HepG2 (cell line): ENCODE results near the gene CDK3. TPM values are rescaled to one million over a fixed set of nuclear protein-coding genes. Genes with fewer than 3 reads are reported as not detected.

Experiments used
- ARHGAP35 ChIP-seq: sonication (generic); formaldehyde crosslinking; IDR thresholded peaks from 2 replicates; pipeline ENCODE4 v1.9.0; 2022; ENCODE audit warnings: mild to moderate bottlenecking, inconsistent platforms, moderate library complexity, missing genetic modification reagents, borderline replicate concordance
- ASH2L ChIP-seq: fragments of 300-600, 200-600 bp; sonication (generic); IDR thresholded peaks from 2 replicates; pipeline ENCODE4 v1.7.0; 2017; ENCODE audit warnings: low read depth, mild to moderate bottlenecking, moderate library complexity, mixed read lengths, low read length; ENCODE audit not compliant: insufficient read length
- BORCS8-MEF2B ChIP-seq: sonication (generic); formaldehyde crosslinking; IDR thresholded peaks from 2 replicates; pipeline ENCODE4 v1.8.0; 2022; ENCODE audit warnings: mild to moderate bottlenecking, missing genetic modification reagents
- CREB1 ChIP-seq, 2 experiments: fragments of 450-650 bp in 1 of 2; IDR thresholded peaks; 2 replicates each; pipeline ENCODE4 v1.6.1; 2016 to 2017; ENCODE audit warnings: control low read depth in 1 of 2, mild to moderate bottlenecking in 1 of 2, missing compliant biosample characterization in 1 of 2, missing genetic modification characterization in 1 of 2
- EP300 ChIP-seq, 3 experiments: sonication (generic) in 1 of 3; formaldehyde crosslinking in 1 of 3; IDR thresholded peaks; 2 replicates each; pipeline versions ENCODE4 v1.5.1 to v1.6.1; 2011 to 2020; ENCODE audit warnings: low read depth in 2 of 3, low read length in 2 of 3, borderline replicate concordance in 1 of 3, improper control_type of control experiment in 1 of 3, mild to moderate bottlenecking in 1 of 3, missing genetic modification reagents in 1 of 3, moderate library complexity in 1 of 3
- POGZ ChIP-seq: sonication (generic); formaldehyde crosslinking; IDR thresholded peaks from 2 replicates; pipeline ENCODE4 v1.4.0; 2020; ENCODE audit warnings: mild to moderate bottlenecking, missing genetic modification reagents
- RFX3 ChIP-seq: IDR thresholded peaks from 2 replicates; pipeline ENCODE4 v1.6.1; 2016; ENCODE audit warnings: missing biosample characterization, missing genetic modification reagents
- SRY ChIP-seq: sonication (generic); formaldehyde crosslinking; IDR thresholded peaks from 2 replicates; pipeline ENCODE4 v1.8.0; 2022; ENCODE audit warnings: mild to moderate bottlenecking, missing genetic modification reagents
- ZMYM3 ChIP-seq: sonication (generic); formaldehyde crosslinking; IDR thresholded peaks from 2 replicates; pipeline ENCODE4 v1.5.1; 2020; ENCODE audit warnings: mild to moderate bottlenecking, missing genetic modification reagents
- ZNF10 ChIP-seq: sonication (generic); formaldehyde crosslinking; IDR thresholded peaks from 2 replicates; pipeline ENCODE4 v1.4.0; 2020; ENCODE audit warnings: mild to moderate bottlenecking, low read depth, missing genetic modification reagents, borderline replicate concordance
- ZNF101 ChIP-seq: sonication (generic); formaldehyde crosslinking; IDR thresholded peaks from 2 replicates; pipeline ENCODE4 v1.4.0; 2020; ENCODE audit warnings: mild to moderate bottlenecking, low read depth, missing genetic modification reagents, borderline replicate concordance
- ZNF17 ChIP-seq: sonication (generic); formaldehyde crosslinking; IDR thresholded peaks from 2 replicates; pipeline ENCODE4 v1.5.0; 2020; ENCODE audit warnings: mild to moderate bottlenecking, missing genetic modification reagents
- ZNF260 ChIP-seq: sonication (generic); formaldehyde crosslinking; IDR thresholded peaks from 2 replicates; pipeline ENCODE4 v1.4.0; 2020; ENCODE audit warnings: missing genetic modification reagents, low read depth, mild to moderate bottlenecking, borderline replicate concordance
- ZNF264 ChIP-seq: sonication (generic); formaldehyde crosslinking; IDR thresholded peaks from 2 replicates; pipeline ENCODE4 v1.4.0; 2020; ENCODE audit warnings: missing genetic modification reagents
- ZNF598 ChIP-seq: sonication (generic); formaldehyde crosslinking; IDR thresholded peaks from 2 replicates; pipeline ENCODE4 v1.5.1; 2020; ENCODE audit warnings: mild to moderate bottlenecking, missing genetic modification reagents, borderline replicate concordance
- ZSCAN31 ChIP-seq: sonication (generic); formaldehyde crosslinking; IDR thresholded peaks from 2 replicates; pipeline ENCODE4 v1.5.0; 2020; ENCODE audit warnings: low read depth, mild to moderate bottlenecking, missing genetic modification reagents
- ZZZ3 ChIP-seq: sonication (generic); formaldehyde crosslinking; IDR thresholded peaks from 2 replicates; pipeline ENCODE4 v1.4.0; 2020; ENCODE audit warnings: missing genetic modification reagents, mild to moderate bottlenecking, borderline replicate concordance
- polyA plus RNA-seq, 8 experiments: library from polyadenylated mRNA; depleted of rRNA in 3 of 8; stranded (reverse) in 7 of 8; unstranded in 1 of 8; fragments of >200 nt; fragmentation: Illumina TruSeq in 4 of 8; extraction: Trizol in 4 of 8; gene quantifications; 2 replicates each; pipeline versions ENCODE4 v1.2.1 to v1.2.3, GENCODE V29; 2011 to 2016; ENCODE audit warnings: low read depth in 4 of 8, missing spikeins in 1 of 8, mixed read lengths in 1 of 8; ENCODE audit not compliant: insufficient read depth in 1 of 8
- total RNA-seq, 5 experiments: library from RNA; depleted of rRNA; stranded (reverse); fragments of >200 nt; fragmentation: Illumina TruSeq; extraction: Trizol; gene quantifications; 2 replicates each; pipeline ENCODE4 v1.2.3, GENCODE V29; 2016; ENCODE audit warnings: low read depth in 1 of 5
- TF ChIP-seq, protein P1 (sequence below): sonication (generic); formaldehyde crosslinking; IDR thresholded peaks from 2 replicates; pipeline ENCODE4 v1.8.1; 2023; ENCODE audit warnings: missing genetic modification reagents, mild to moderate bottlenecking, borderline replicate concordance
- TF ChIP-seq, protein P2 (sequence below): sonication (generic); formaldehyde crosslinking; IDR thresholded peaks from 2 replicates; pipeline ENCODE4 v1.4.0; 2020; ENCODE audit warnings: missing genetic modification reagents
- TF ChIP-seq, protein P3 (sequence below): sonication (generic); formaldehyde crosslinking; IDR thresholded peaks from 2 replicates; pipeline ENCODE4 v1.8.0; 2022; ENCODE audit warnings: missing genetic modification reagents, mild to moderate bottlenecking, moderate library complexity, borderline replicate concordance
- TF ChIP-seq, protein P4 (sequence below): IDR thresholded peaks from 2 replicates; pipeline ENCODE4 v1.6.1; 2012; ENCODE audit warnings: inconsistent platforms

Gene CDK3
- total and polyA plus RNA-seq, 2 of the 13 experiments (the other 11 are each of a cell fraction or from before 2014, with no cell fraction given), result 5.8 to 11.4 TPM

GRCh38 chr17:75998327-75998795 lies 2.3 kb upstream of the CDK3 start (continued):
- no peak for TF ChIP-seq ZSCAN31 (CRISPR knock-in tag)
- no peak for TF ChIP-seq ZNF264 (CRISPR knock-in tag)
- TF ChIP-seq SRY (CRISPR knock-in tag), result no peak
- no peak for TF ChIP-seq BORCS8-MEF2B (CRISPR knock-in tag)
- TF ChIP-seq ZZZ3 (CRISPR knock-in tag), result peak; percentile 52; the same call in 1 of the 2 replicates
- no peak for TF ChIP-seq ZNF598 (CRISPR knock-in tag)
- TF ChIP-seq, protein P1, sequence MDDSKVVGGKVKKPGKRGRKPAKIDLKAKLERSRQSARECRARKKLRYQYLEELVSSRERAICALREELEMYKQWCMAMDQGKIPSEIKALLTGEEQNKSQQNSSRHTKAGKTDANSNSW, result no peak
- TF ChIP-seq CREB1 (IDR thresholded peaks at IDR 0.05), result no peak
- no peak for TF ChIP-seq CREB1 (CRISPR knock-in tag; IDR thresholded peaks at IDR 0.05)
- TF ChIP-seq, protein P2, sequence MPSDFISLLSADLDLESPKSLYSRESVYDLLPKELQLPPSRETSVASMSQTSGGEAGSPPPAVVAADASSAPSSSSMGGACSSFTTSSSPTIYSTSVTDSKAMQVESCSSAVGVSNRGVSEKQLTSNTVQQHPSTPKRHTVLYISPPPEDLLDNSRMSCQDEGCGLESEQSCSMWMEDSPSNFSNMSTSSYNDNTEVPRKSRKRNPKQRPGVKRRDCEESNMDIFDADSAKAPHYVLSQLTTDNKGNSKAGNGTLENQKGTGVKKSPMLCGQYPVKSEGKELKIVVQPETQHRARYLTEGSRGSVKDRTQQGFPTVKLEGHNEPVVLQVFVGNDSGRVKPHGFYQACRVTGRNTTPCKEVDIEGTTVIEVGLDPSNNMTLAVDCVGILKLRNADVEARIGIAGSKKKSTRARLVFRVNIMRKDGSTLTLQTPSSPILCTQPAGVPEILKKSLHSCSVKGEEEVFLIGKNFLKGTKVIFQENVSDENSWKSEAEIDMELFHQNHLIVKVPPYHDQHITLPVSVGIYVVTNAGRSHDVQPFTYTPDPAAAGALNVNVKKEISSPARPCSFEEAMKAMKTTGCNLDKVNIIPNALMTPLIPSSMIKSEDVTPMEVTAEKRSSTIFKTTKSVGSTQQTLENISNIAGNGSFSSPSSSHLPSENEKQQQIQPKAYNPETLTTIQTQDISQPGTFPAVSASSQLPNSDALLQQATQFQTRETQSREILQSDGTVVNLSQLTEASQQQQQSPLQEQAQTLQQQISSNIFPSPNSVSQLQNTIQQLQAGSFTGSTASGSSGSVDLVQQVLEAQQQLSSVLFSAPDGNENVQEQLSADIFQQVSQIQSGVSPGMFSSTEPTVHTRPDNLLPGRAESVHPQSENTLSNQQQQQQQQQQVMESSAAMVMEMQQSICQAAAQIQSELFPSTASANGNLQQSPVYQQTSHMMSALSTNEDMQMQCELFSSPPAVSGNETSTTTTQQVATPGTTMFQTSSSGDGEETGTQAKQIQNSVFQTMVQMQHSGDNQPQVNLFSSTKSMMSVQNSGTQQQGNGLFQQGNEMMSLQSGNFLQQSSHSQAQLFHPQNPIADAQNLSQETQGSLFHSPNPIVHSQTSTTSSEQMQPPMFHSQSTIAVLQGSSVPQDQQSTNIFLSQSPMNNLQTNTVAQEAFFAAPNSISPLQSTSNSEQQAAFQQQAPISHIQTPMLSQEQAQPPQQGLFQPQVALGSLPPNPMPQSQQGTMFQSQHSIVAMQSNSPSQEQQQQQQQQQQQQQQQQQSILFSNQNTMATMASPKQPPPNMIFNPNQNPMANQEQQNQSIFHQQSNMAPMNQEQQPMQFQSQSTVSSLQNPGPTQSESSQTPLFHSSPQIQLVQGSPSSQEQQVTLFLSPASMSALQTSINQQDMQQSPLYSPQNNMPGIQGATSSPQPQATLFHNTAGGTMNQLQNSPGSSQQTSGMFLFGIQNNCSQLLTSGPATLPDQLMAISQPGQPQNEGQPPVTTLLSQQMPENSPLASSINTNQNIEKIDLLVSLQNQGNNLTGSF, result no peak
- TF ChIP-seq ARHGAP35, result peak; percentile 56; the same call in 1 of the 2 replicates
- TF ChIP-seq ASH2L, result peak; percentile 37
- peak; percentile 7; the same call in 1 of the 2 replicates for TF ChIP-seq POGZ (CRISPR knock-in tag)
- TF ChIP-seq ZNF260, result no peak
- TF ChIP-seq ZNF17 (CRISPR knock-in tag), result no peak
- TF ChIP-seq ZNF101, result no peak
- TF ChIP-seq, protein P3, sequence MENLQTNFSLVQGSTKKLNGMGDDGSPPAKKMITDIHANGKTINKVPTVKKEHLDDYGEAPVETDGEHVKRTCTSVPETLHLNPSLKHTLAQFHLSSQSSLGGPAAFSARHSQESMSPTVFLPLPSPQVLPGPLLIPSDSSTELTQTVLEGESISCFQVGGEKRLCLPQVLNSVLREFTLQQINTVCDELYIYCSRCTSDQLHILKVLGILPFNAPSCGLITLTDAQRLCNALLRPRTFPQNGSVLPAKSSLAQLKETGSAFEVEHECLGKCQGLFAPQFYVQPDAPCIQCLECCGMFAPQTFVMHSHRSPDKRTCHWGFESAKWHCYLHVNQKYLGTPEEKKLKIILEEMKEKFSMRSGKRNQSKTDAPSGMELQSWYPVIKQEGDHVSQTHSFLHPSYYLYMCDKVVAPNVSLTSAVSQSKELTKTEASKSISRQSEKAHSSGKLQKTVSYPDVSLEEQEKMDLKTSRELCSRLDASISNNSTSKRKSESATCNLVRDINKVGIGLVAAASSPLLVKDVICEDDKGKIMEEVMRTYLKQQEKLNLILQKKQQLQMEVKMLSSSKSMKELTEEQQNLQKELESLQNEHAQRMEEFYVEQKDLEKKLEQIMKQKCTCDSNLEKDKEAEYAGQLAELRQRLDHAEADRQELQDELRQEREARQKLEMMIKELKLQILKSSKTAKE (CRISPR knock-in tag), result peak; percentile 80
- TF ChIP-seq ZNF10 (CRISPR knock-in tag), result no peak
- TF ChIP-seq, protein P4, sequence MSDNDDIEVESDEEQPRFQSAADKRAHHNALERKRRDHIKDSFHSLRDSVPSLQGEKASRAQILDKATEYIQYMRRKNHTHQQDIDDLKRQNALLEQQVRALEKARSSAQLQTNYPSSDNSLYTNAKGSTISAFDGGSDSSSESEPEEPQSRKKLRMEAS, result peak; percentile 71
- TF ChIP-seq RFX3, result no peak
- TF ChIP-seq EP300 (IDR thresholded peaks at IDR 0.05; ENCODE audit: low read depth in 2 of 2, low read length in 2 of 2), result 0 out of 4 replicates have a peak, but pooled peaks of 1 of the 2 experiments have one; percentile 6
- TF ChIP-seq EP300 (CRISPR knock-in tag; IDR thresholded peaks at IDR 0.05; ENCODE audit: borderline replicate concordance), result no peak
- 0 out of 2 replicates have a peak, but pooled peaks have one; percentile 59 for TF ChIP-seq ZMYM3 (CRISPR knock-in tag)
